Measurements from ENCODE around the gene C6orf58.

The C6orf58 gene

GRCh38 chr6:127566651-127567050 is 10.3 kb upstream of the C6orf58 start:
- CTCF ChIA-PET: no interaction called here
- POLR2A ChIA-PET: no interaction called here
- DNase-seq (ENCODE audit: extremely low spot score): no peak
- TF ChIP-seq, protein P1, sequence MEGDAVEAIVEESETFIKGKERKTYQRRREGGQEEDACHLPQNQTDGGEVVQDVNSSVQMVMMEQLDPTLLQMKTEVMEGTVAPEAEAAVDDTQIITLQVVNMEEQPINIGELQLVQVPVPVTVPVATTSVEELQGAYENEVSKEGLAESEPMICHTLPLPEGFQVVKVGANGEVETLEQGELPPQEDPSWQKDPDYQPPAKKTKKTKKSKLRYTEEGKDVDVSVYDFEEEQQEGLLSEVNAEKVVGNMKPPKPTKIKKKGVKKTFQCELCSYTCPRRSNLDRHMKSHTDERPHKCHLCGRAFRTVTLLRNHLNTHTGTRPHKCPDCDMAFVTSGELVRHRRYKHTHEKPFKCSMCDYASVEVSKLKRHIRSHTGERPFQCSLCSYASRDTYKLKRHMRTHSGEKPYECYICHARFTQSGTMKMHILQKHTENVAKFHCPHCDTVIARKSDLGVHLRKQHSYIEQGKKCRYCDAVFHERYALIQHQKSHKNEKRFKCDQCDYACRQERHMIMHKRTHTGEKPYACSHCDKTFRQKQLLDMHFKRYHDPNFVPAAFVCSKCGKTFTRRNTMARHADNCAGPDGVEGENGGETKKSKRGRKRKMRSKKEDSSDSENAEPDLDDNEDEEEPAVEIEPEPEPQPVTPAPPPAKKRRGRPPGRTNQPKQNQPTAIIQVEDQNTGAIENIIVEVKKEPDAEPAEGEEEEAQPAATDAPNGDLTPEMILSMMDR (IDR thresholded peaks at IDR 0.05; ENCODE audit: control extremely low read depth, extremely low read depth, low read depth, missing control alignments): no peak

DNA sequence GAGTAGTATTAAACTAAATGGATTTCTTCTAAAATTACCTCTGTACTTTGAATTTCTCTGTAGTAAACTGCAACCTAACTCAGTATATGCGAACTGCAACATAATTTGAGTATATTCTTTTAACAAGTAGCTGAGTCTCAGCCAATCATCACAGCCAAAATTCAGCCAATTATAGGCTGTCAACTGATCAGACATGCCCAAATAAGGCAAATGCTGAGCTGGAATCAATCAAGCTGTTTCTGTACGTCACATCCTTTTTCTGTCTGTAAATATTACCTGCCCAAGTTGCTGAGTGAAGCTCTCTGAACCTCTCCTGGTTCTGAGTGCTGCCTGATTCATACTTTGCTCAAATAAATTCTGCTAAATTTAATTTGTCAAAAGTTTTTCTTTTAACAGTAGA is 9.5 kb upstream of the C6orf58 start:
- DNase-seq (ENCODE audit: extremely low spot score): no peak
- ChIA-PET POLR2A (no interaction called here), CTCF (no interaction called here)
- TF ChIP-seq, protein P1 (IDR thresholded peaks at IDR 0.05; ENCODE audit: control extremely low read depth, extremely low read depth, low read depth, missing control alignments): no peak

DNA sequence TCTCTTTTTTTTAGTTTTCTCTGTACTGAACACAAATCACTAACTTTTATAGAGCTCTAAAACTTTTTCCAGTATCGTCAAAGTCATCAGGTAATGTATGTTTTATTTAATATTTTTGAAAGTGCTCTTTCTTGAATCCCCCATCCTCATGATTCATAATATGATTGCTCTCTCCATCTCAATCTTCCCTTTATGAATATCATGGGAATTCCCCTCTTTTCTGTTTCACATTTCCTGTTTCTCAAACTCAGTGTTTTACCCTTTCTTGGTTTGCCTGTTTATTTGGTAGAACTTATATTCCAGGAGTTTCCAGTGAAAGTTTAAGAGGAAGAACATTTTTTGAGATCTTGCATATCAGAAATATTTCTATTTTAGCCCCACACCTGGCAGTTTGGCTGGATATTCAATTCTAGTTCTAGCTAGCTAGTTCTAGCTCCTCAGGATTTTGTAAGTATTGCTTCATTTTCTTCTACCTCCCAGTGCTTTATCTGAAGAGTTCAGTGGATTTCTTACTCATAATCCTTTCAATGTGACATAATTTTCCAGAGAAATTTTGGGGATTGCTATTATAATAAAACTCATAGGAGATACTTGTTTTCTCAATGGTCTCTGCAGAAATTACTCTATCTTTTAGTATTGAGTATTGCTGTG is 6.1 kb upstream of the C6orf58 start:
- peak; percentile 6 for DNase-seq (ENCODE audit: extremely low spot score)
- ChIA-PET POLR2A (no interaction called here), CTCF (interaction anchor here (0.8 to 1.7 kb wide), 2 partner anchors 13 to 54 kb away, joined by 3 read pairs; no protein-coding TSS in a partner anchor)
- TF ChIP-seq, protein P1 (IDR thresholded peaks at IDR 0.05; ENCODE audit: control extremely low read depth, extremely low read depth, low read depth, missing control alignments): no peak

DNA sequence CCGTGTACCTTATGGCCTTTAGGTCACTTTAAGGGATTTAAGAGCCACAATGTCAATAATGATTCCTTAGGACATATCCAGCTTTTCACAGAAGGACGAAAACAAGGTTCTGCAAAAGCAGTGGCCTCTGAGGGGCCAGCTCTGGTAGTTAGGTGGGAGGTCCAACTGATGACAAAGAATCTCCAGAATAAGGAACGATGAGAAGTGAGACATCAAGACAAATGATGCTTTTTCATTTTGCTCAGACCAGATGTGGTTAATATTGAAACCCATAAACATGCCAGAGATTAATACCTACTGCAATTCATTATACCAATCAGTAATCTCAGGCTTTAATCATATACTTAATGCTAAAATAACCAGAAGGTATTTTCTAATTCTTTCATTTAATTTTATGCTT is 1.9 kb downstream of the C6orf58 start:
- ChIA-PET POLR2A (no interaction called here), CTCF (no interaction called here)
- TF ChIP-seq, protein P1 (IDR thresholded peaks at IDR 0.05; ENCODE audit: control extremely low read depth, extremely low read depth, low read depth, missing control alignments): no peak
- no peak for DNase-seq (ENCODE audit: extremely low spot score)

GRCh38 chr6:127581576-127581975 is 4.6 kb downstream of the C6orf58 start:
- no peak for DNase-seq (ENCODE audit: extremely low spot score)
- ChIA-PET CTCF (no interaction called here), POLR2A (no interaction called here)
- TF ChIP-seq, protein P1 (IDR thresholded peaks at IDR 0.05; ENCODE audit: control extremely low read depth, extremely low read depth, low read depth, missing control alignments): no peak

DNA sequence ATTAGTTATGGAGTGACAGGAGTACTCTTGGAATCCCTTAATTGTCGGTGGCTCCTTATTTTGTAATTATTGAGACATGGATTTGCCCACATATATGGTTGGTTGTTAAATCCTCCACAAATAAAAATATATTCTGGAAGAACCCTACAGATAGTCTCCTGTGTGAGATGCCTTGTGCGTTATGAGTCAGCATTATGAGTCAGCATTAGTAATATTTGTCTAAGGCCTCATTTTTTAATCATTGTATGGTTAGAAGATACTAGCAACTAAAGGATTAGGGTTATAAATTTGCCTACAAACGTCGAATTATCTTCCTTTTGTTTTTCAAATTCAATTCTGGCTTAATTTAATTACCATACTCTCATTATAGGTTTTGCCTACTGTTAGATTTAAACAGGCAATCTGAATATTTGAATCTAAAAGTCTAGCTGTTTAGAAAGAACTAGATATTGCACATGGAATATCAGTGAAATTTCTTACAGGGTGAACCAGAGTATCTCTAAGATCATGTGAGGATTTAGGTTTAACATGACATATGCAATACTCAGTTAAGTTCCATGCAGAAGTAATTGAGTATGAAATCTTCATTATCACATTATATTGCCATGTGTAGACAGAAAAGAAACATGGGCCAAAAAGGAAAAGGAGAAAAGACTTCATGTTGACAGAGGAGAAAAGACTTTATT is 5.9 kb downstream of the C6orf58 start:
- DNase-seq (ENCODE audit: extremely low spot score): no peak
- ChIA-PET CTCF (interaction anchor here (1.4 kb wide), 1 partner anchor 66 kb away, joined by 6 read pairs; no protein-coding TSS in a partner anchor), POLR2A (no interaction called here)
- TF ChIP-seq, protein P1 (IDR thresholded peaks at IDR 0.05; ENCODE audit: control extremely low read depth, extremely low read depth, low read depth, missing control alignments): no peak
